Measurements from ENCODE around the gene NCS1. TPM values are rescaled to one million over a fixed set of nuclear protein-coding genes. Genes with fewer than 3 reads are reported as not detected.

Gene NCS1
- total RNA-seq, 3 donors from 2014 or later, result 23.8 to 27.5 (median 24.1) TPM

- Mint-ChIP-seq H3K27me3 (ENCODE audit: low read depth) (peaks cover 17% of the 10 kb centered on the region), H3K4me1 (ENCODE audit: low read depth) (peaks cover 2% of the 10 kb centered on the region), H3K36me3 (ENCODE audit: insufficient read depth) (no peaks in the 10 kb centered on the region), H3K4me3 (no peak overlapping the region), H3K9me3 (no peaks in the 10 kb centered on the region)
- DNase-seq, result no peak
- no peak for ATAC-seq
Observed at GRCh38 chr9:130176760-130177159, 4.6 kb downstream of the NCS1 start.

- H3K9me3 Mint-ChIP-seq, result no peaks in the 10 kb centered on the region
- H3K27me3 Mint-ChIP-seq (ENCODE audit: low read depth), result peaks cover 17% of the 10 kb centered on the region
- no peak for ATAC-seq
- H3K36me3 Mint-ChIP-seq (ENCODE audit: insufficient read depth), result no peaks in the 10 kb centered on the region
- DNase-seq, result no peak
- H3K4me3 Mint-ChIP-seq, result no peak overlapping the region
- peaks cover 2% of the 10 kb centered on the region for H3K4me1 Mint-ChIP-seq (ENCODE audit: low read depth)
Observed at GRCh38 chr9:130177898-130178805, 5.9 kb downstream of the NCS1 start.

GRCh38 chr9:130179331-130179907 lies 7.2 kb downstream of the NCS1 start:
- DNase-seq (no peak), ATAC-seq (no peak)
- H3K4me1 Mint-ChIP-seq (ENCODE audit: low read depth), result no peaks in the 10 kb centered on the region
- peaks cover 6% of the 10 kb centered on the region for H3K27me3 Mint-ChIP-seq (ENCODE audit: low read depth)
- no peak overlapping the region for H3K4me3 Mint-ChIP-seq
- no peaks in the 10 kb centered on the region for H3K36me3 Mint-ChIP-seq (ENCODE audit: insufficient read depth)
- H3K9me3 Mint-ChIP-seq, result no peaks in the 10 kb centered on the region

GRCh38 chr9:130180516-130180915 lies 8.3 kb downstream of the NCS1 start:
- Mint-ChIP-seq H3K36me3 (ENCODE audit: insufficient read depth) (no peaks in the 10 kb centered on the region), H3K4me3 (no peak overlapping the region), H3K27me3 (ENCODE audit: low read depth) (peaks cover 2% of the 10 kb centered on the region), H3K9me3 (no peaks in the 10 kb centered on the region), H3K4me1 (ENCODE audit: low read depth) (no peaks in the 10 kb centered on the region)
- no peak for ATAC-seq
- DNase-seq, result no peak

GRCh38 chr9:130181678-130182380 lies 9.6 kb downstream of the NCS1 start:
- no peak for DNase-seq
- ATAC-seq, result no peak
- H3K9me3 Mint-ChIP-seq, result no peaks in the 10 kb centered on the region
- no peaks in the 10 kb centered on the region for H3K4me1 Mint-ChIP-seq (ENCODE audit: low read depth)
- H3K36me3 Mint-ChIP-seq (ENCODE audit: insufficient read depth), result no peaks in the 10 kb centered on the region
- no peak overlapping the region for H3K4me3 Mint-ChIP-seq
- H3K27me3 Mint-ChIP-seq (ENCODE audit: low read depth), result peaks cover 2% of the 10 kb centered on the region

- Mint-ChIP-seq H3K36me3 (ENCODE audit: insufficient read depth) (no peaks in the 10 kb centered on the region), H3K27me3 (ENCODE audit: low read depth) (peaks cover 2% of the 10 kb centered on the region), H3K9me3 (no peaks in the 10 kb centered on the region), H3K4me3 (no peak overlapping the region), H3K4me1 (ENCODE audit: low read depth) (no peaks in the 10 kb centered on the region)
- no peak for ATAC-seq
- no peak for DNase-seq
Observed at GRCh38 chr9:130182381-130182909, 10.2 kb downstream of the NCS1 start.

- no peak for ATAC-seq
- peaks cover 4% of the 10 kb centered on the region for H3K27me3 Mint-ChIP-seq (ENCODE audit: low read depth)
Observed at GRCh38 chr9:130183133-130183762, 11.0 kb downstream of the NCS1 start.

GRCh38 chr9:130185017-130185416 lies 12.8 kb downstream of the NCS1 start:
- Mint-ChIP-seq H3K9me3 (no peaks in the 10 kb centered on the region), H3K4me3 (no peak overlapping the region), H3K4me1 (ENCODE audit: low read depth) (no peaks in the 10 kb centered on the region), H3K27me3 (ENCODE audit: low read depth) (peaks cover 3% of the 10 kb centered on the region), H3K36me3 (ENCODE audit: insufficient read depth) (no peaks in the 10 kb centered on the region)
- DNase-seq (no peak), ATAC-seq (no peak)

More at GRCh38 chr9:130183133-130183762, 11.0 kb downstream of the NCS1 start:
- Mint-ChIP-seq H3K4me1 (ENCODE audit: low read depth) (no peaks in the 10 kb centered on the region), H3K4me3 (no peak overlapping the region), H3K9me3 (no peaks in the 10 kb centered on the region), H3K36me3 (ENCODE audit: insufficient read depth) (no peaks in the 10 kb centered on the region)
- DNase-seq, result no peak

- ATAC-seq, result no peak
- no peaks in the 10 kb centered on the region for H3K4me1 Mint-ChIP-seq (ENCODE audit: low read depth)
- peaks cover 2% of the 10 kb centered on the region for H3K27me3 Mint-ChIP-seq (ENCODE audit: low read depth)
- no peaks in the 10 kb centered on the region for H3K9me3 Mint-ChIP-seq
- no peak for DNase-seq
- no peak overlapping the region for H3K4me3 Mint-ChIP-seq
- H3K36me3 Mint-ChIP-seq (ENCODE audit: insufficient read depth), result no peaks in the 10 kb centered on the region
Observed at GRCh38 chr9:130185490-130186031, 13.4 kb downstream of the NCS1 start.

- Mint-ChIP-seq H3K9me3 (no peaks in the 10 kb centered on the region), H3K4me3 (no peak overlapping the region), H3K36me3 (ENCODE audit: insufficient read depth) (no peaks in the 10 kb centered on the region), H3K4me1 (ENCODE audit: low read depth) (no peaks in the 10 kb centered on the region), H3K27me3 (ENCODE audit: low read depth) (peaks cover 2% of the 10 kb centered on the region)
- ATAC-seq (no peak), DNase-seq (no peak)
Observed at GRCh38 chr9:130186051-130186450, 13.8 kb downstream of the NCS1 start.

- Mint-ChIP-seq H3K36me3 (ENCODE audit: insufficient read depth) (no peaks in the 10 kb centered on the region), H3K4me3 (no peak overlapping the region), H3K4me1 (ENCODE audit: low read depth) (no peaks in the 10 kb centered on the region), H3K9me3 (no peaks in the 10 kb centered on the region), H3K27me3 (ENCODE audit: low read depth) (peaks cover 2% of the 10 kb centered on the region)
- DNase-seq (no peak), ATAC-seq (peak; percentile 54 to 66)
Observed at GRCh38 chr9:130186839-130187522, 14.8 kb downstream of the NCS1 start.

GRCh38 chr9:130187523-130187846 lies 15.3 kb downstream of the NCS1 start:
- ATAC-seq (no peak), DNase-seq (no peak)
- Mint-ChIP-seq H3K4me1 (ENCODE audit: low read depth) (no peaks in the 10 kb centered on the region), H3K27me3 (ENCODE audit: low read depth) (peaks cover 2% of the 10 kb centered on the region), H3K9me3 (no peaks in the 10 kb centered on the region), H3K4me3 (no peak overlapping the region), H3K36me3 (ENCODE audit: insufficient read depth) (no peaks in the 10 kb centered on the region)

GRCh38 chr9:130188860-130189481 lies 16.8 kb downstream of the NCS1 start:
- Mint-ChIP-seq H3K27me3 (ENCODE audit: low read depth) (peaks cover 4% of the 10 kb centered on the region), H3K4me3 (no peak overlapping the region)
- ATAC-seq, result no peak

More at GRCh38 chr9:130188860-130189481, 16.8 kb downstream of the NCS1 start:
- Mint-ChIP-seq H3K36me3 (ENCODE audit: insufficient read depth) (no peaks in the 10 kb centered on the region), H3K9me3 (no peaks in the 10 kb centered on the region), H3K4me1 (ENCODE audit: low read depth) (peaks cover under 1% of the 10 kb centered on the region)
- no peak for DNase-seq
